HepG2 (cell line): ENCODE results near the gene MBD5. TPM values are rescaled to one million over a fixed set of nuclear protein-coding genes. Genes with fewer than 3 reads are reported as not detected.
A peak's percentile ranks its signal among the peaks of the same experiment; 100 is the strongest.

ENCODE experiments used
- ATAC-seq: fragments of 200-7000 bp; cut with Tn5 transposase; 3 replicates; pipeline ENCODE4 v1.9.1; 2020; ENCODE audit warnings: mild to moderate bottlenecking, moderate library complexity
- BruUV-seq: library from RNA; stranded (reverse); fragments of 400-500 nt; replicated peaks from 2 replicates; lab custom pipeline; 2021; lab: Mats Ljungman, UMichigan
- CTCF ChIA-PET: fragments of 300-600 bp; formaldehyde crosslinking; extraction: SDS; loops from one replicate; lab custom pipeline; 2021; ENCODE audit warnings: low total read pairs, inconsistent platforms, low intra/inter-chr PET ratio; lab: Yijun Ruan, JAX
- POLR2A ChIA-PET: fragments of 350-600 bp; sonication (Branson Sonifier 250); formaldehyde crosslinking; loops from one replicate; lab custom pipeline; 2020; ENCODE audit warnings: antibody characterized with exemption, inconsistent platforms; lab: Yijun Ruan, JAX
- DNase-seq: peaks from one replicate; pipeline ENCODE4 v3.0.0-alpha.2; 2015; ENCODE audit warnings: low spot score
- FAIRE-seq: peaks from 3 replicates; lab custom pipeline; 2011; peaks lifted over from hg19 to GRCh38; lab: Jason Lieb, UNC
- H2AFZ ChIP-seq: one replicate; pipeline ENCODE4 v1.6.1; 2011; ENCODE audit warnings: low read length, inconsistent platforms
- H3K27ac ChIP-seq: fragments of 300-600 bp; 3 replicates; pipeline ENCODE4 v1.8.0; 2011; ENCODE audit warnings: mixed run types, mild to moderate bottlenecking, mixed read lengths, low read length, inconsistent platforms; ENCODE audit not compliant: insufficient read depth; ENCODE audit errors: extremely low read length
- H3K27me3 ChIP-seq, 2 experiments: fragments of 200-600 bp in 1 of 2; 2 replicates in 1 of 2; 3 replicates in 1 of 2; pipeline versions ENCODE4 v1.6.0 to v1.8.0; 2011; ENCODE audit warnings: low read length in 2 of 2, mild to moderate bottlenecking in 2 of 2, moderate library complexity in 2 of 2, inconsistent platforms in 1 of 2; ENCODE audit not compliant: insufficient read depth in 2 of 2, control insufficient read depth in 1 of 2
- H3K36me3 ChIP-seq, 2 experiments: fragments of 200-600 bp in 1 of 2; replicated peaks in 1 of 2; 2 replicates in 1 of 2; 3 replicates in 1 of 2; pipeline versions ENCODE4 v1.5.1 to v1.8.0; 2011; ENCODE audit warnings: low read length in 2 of 2, inconsistent platforms in 1 of 2; ENCODE audit not compliant: insufficient read depth in 2 of 2, control insufficient read depth in 1 of 2
- H3K4me1 ChIP-seq: 2 replicates; pipeline ENCODE4 v1.5.1; 2012; ENCODE audit warnings: low read length, inconsistent platforms; ENCODE audit not compliant: insufficient read depth
- H3K4me2 ChIP-seq: 2 replicates; pipeline ENCODE4 v1.6.0; 2011; ENCODE audit warnings: low read depth, low read length, inconsistent platforms
- H3K4me3 ChIP-seq, 3 experiments: fragments of 200-600 bp in 1 of 3; sonication (generic), shearing (Covaris generic) in 1 of 3; replicated peaks in 1 of 3; 2 replicates each; pipeline ENCODE4 v1.5.1; 2011 to 2016; ENCODE audit warnings: low read length in 3 of 3, inconsistent platforms in 2 of 3, low read depth in 2 of 3, mild to moderate bottlenecking in 2 of 3, control low read depth in 1 of 3, mixed read lengths in 1 of 3; ENCODE audit not compliant: insufficient read depth in 1 of 3
- H3K79me2 ChIP-seq: one replicate; pipeline ENCODE4 v1.6.1; 2011; ENCODE audit warnings: low read length, inconsistent platforms; ENCODE audit not compliant: insufficient read depth
- H3K9ac ChIP-seq: 2 replicates; pipeline ENCODE4 v1.6.0; 2011; ENCODE audit warnings: mild to moderate bottlenecking, low read depth, low read length, inconsistent platforms; ENCODE audit not compliant: insufficient read depth
- H3K9me3 ChIP-seq: 2 replicates; pipeline ENCODE4 v1.5.1; 2012; ENCODE audit warnings: mild to moderate bottlenecking, low read length
- H4K20me1 ChIP-seq: 2 replicates; pipeline ENCODE4 v1.6.0; 2011; ENCODE audit warnings: inconsistent platforms, mild to moderate bottlenecking, low read length, moderate library complexity; ENCODE audit not compliant: insufficient read depth
- FOSL2 ChIP-seq: sonication (generic); formaldehyde crosslinking; IDR thresholded peaks from 2 replicates; pipeline ENCODE4 v1.4.0; 2020; ENCODE audit warnings: missing genetic modification reagents
- HOXA5 ChIP-seq: sonication (generic); formaldehyde crosslinking; IDR thresholded peaks from 2 replicates; pipeline ENCODE4 v1.4.0; 2020; ENCODE audit warnings: missing genetic modification reagents
- MAFF ChIP-seq: IDR thresholded peaks from 2 replicates; pipeline ENCODE4 v1.6.1; 2011; ENCODE audit warnings: low read depth, low read length, improper control_type of control experiment
- NFE2 ChIP-seq: sonication (generic); formaldehyde crosslinking; IDR thresholded peaks from 2 replicates; pipeline ENCODE4 v1.4.0; 2020; ENCODE audit warnings: missing genetic modification reagents
- NFE2L2 ChIP-seq: fragments of 150-350 bp; IDR thresholded peaks from 2 replicates; pipeline ENCODE4 v1.6.1; 2014; ENCODE audit warnings: low read length
- NR2F6 ChIP-seq, 2 experiments: IDR thresholded peaks; 2 replicates each; pipeline ENCODE4 v1.6.1; 2016; ENCODE audit warnings: antibody characterized with exemption in 1 of 2, mild to moderate bottlenecking in 1 of 2
- PLRG1 ChIP-seq: fragments of 450-650 bp; conservative IDR thresholded peaks from 2 replicates; pipeline ENCODE4 v1.6.1; 2016
- POGZ ChIP-seq: sonication (generic); formaldehyde crosslinking; IDR thresholded peaks from 2 replicates; pipeline ENCODE4 v1.4.0; 2020; ENCODE audit warnings: mild to moderate bottlenecking, missing genetic modification reagents
- SALL1 ChIP-seq: sonication (generic); formaldehyde crosslinking; IDR thresholded peaks from 2 replicates; pipeline ENCODE4 v1.8.0; 2022; ENCODE audit warnings: mild to moderate bottlenecking, missing genetic modification reagents
- ZEB1 ChIP-seq: IDR thresholded peaks from 2 replicates; pipeline ENCODE4 v1.6.1; 2012; ENCODE audit warnings: mild to moderate bottlenecking, low read depth, inconsistent platforms; ENCODE audit not compliant: insufficient replicate concordance
- ZNF282 ChIP-seq: fragments of 450-650 bp; IDR thresholded peaks from 2 replicates; pipeline ENCODE4 v1.6.1; 2018; ENCODE audit not compliant: partially characterized antibody
- ZNF550 ChIP-seq: sonication (generic); formaldehyde crosslinking; IDR thresholded peaks from 2 replicates; pipeline ENCODE4 v1.4.0; 2020; ENCODE audit warnings: mild to moderate bottlenecking, missing genetic modification reagents, borderline replicate concordance
- ZNF737 ChIP-seq: sonication (generic); formaldehyde crosslinking; IDR thresholded peaks from 2 replicates; pipeline ENCODE4 v1.5.0; 2020; ENCODE audit warnings: missing genetic modification reagents, mild to moderate bottlenecking, borderline replicate concordance
- WGBS: methylation state at CpG from one replicate; pipeline ENCODE4 v1.1.6; 2017; ENCODE audit warnings: low lambda C conversion rate; 5-methylcytosine and 5-hydroxymethylcytosine counted together
- in situ Hi-C: cut with HindIII; loops from 2 replicates; pipeline ENCODE4 v1.10.0; 2017; ENCODE audit warnings: low pct_unique_long_range_greater_than_20kb; ENCODE audit not compliant: extremely low pct_ligation_motif_present
- intact Hi-C: fragments of 100-400 bp; cut with micrococcal nuclease; formaldehyde crosslinking; loops from one replicate; pipeline ENCODE4 v1.10.0; 2022; ENCODE audit not compliant: unreplicated experiment
- polyA plus RNA-seq, 8 experiments: library from polyadenylated mRNA; depleted of rRNA in 3 of 8; stranded (reverse) in 7 of 8; unstranded in 1 of 8; fragments of >200 nt; fragmentation: Illumina TruSeq in 4 of 8; extraction: Trizol in 4 of 8; gene quantifications; 2 replicates each; pipeline versions ENCODE4 v1.2.1 to v1.2.3, GENCODE V29; 2011 to 2016; ENCODE audit warnings: low read depth in 4 of 8, missing spikeins in 1 of 8, mixed read lengths in 1 of 8; ENCODE audit not compliant: insufficient read depth in 1 of 8
- total RNA-seq, 5 experiments: library from RNA; depleted of rRNA; stranded (reverse); fragments of >200 nt; fragmentation: Illumina TruSeq; extraction: Trizol; gene quantifications; 2 replicates each; pipeline ENCODE4 v1.2.3, GENCODE V29; 2016; ENCODE audit warnings: low read depth in 1 of 5
- TF ChIP-seq, protein P1 (sequence below): sonication (generic); formaldehyde crosslinking; IDR thresholded peaks from 2 replicates; pipeline ENCODE4 v1.5.1; 2020; ENCODE audit warnings: mild to moderate bottlenecking, missing genetic modification reagents, moderate library complexity
- TF ChIP-seq, protein P2 (sequence below): sonication (generic); formaldehyde crosslinking; IDR thresholded peaks from 2 replicates; pipeline ENCODE4 v1.5.0; 2020; ENCODE audit warnings: mild to moderate bottlenecking, low read depth, missing genetic modification reagents, borderline replicate concordance
- TF ChIP-seq, protein P3 (sequence below): sonication (generic); formaldehyde crosslinking; IDR thresholded peaks from 2 replicates; pipeline ENCODE4 v1.4.0; 2020; ENCODE audit warnings: mild to moderate bottlenecking, missing genetic modification reagents

The MBD5 gene
- total and polyA plus RNA-seq, 2 of the 13 experiments (the other 11 are each of a cell fraction or from before 2014, with no cell fraction given): 13.5 to 26.4 TPM

DNA sequence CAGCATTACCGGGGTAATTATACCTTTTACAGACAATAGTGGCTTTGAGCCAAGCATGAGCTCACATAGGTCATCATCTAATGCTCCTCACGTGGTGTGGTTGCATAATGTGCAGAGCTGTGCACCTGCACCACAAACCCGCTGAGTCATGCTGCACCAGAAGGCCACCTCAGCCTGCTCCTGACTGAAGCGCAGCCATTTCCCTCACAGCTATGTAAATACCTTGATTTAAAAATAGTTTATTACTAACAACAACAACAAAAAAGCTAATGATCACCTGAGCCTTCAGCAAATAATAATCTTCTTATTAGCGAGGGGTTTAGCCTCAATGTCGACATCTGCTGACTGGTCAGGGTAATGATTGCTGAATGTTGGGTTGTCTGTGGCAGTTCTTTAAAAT, 238.8 kb downstream of the MBD5 start:
- in situ Hi-C loops: no loop called here
- no peak overlapping the region for H3K4me3 ChIP-seq
- H3K36me3 ChIP-seq: no peaks in the 10 kb centered on the region
- H3K9me3 ChIP-seq: peaks cover 19% of the 10 kb centered on the region
- TF ChIP-seq SALL1 (CRISPR knock-in tag) (no peak), ZNF550 (CRISPR knock-in tag) (no peak), NFE2L2 (peak; percentile 82), PLRG1 (no peak), MAFF (peak; percentile 9; the same call in 1 of the 2 replicates), HOXA5 (no peak), NFE2 (CRISPR knock-in tag) (peak; percentile 28; the same call in 1 of the 2 replicates), ZNF737 (CRISPR knock-in tag) (no peak), FOSL2 (0 out of 2 replicates have a peak, but pooled peaks have one; percentile 14), NR2F6 (IDR thresholded peaks at IDR 0.05) (no peak), NR2F6 (CRISPR knock-in tag; IDR thresholded peaks at IDR 0.05) (no peak), ZEB1 (no peak), ZNF282 (no peak), POGZ (peak; percentile 32; the same call in 1 of the 2 replicates)
- TF ChIP-seq, protein P1, sequence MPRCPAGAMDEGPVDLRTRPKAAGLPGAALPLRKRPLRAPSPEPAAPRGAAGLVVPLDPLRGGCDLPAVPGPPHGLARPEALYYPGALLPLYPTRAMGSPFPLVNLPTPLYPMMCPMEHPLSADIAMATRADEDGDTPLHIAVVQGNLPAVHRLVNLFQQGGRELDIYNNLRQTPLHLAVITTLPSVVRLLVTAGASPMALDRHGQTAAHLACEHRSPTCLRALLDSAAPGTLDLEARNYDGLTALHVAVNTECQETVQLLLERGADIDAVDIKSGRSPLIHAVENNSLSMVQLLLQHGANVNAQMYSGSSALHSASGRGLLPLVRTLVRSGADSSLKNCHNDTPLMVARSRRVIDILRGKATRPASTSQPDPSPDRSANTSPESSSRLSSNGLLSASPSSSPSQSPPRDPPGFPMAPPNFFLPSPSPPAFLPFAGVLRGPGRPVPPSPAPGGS (CRISPR knock-in tag): no peak
- TF ChIP-seq, protein P2, sequence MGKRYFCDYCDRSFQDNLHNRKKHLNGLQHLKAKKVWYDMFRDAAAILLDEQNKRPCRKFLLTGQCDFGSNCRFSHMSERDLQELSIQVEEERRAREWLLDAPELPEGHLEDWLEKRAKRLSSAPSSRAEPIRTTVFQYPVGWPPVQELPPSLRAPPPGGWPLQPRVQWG: no peak
- TF ChIP-seq, protein P3, sequence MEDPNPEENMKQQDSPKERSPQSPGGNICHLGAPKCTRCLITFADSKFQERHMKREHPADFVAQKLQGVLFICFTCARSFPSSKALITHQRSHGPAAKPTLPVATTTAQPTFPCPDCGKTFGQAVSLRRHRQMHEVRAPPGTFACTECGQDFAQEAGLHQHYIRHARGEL (CRISPR knock-in tag): peak; percentile 79; the same call in 1 of the 2 replicates
- no peak for ATAC-seq
- H2AFZ ChIP-seq: no peak overlapping the region
- no peaks in the 10 kb centered on the region for H3K27me3 ChIP-seq
- BruUV-seq: no TSS peak
- ChIA-PET CTCF (no interaction called here), POLR2A (no interaction called here)
- DNase-seq: no peak
- no peaks in the 10 kb centered on the region for H3K79me2 ChIP-seq
- FAIRE-seq: no peak
- no peak overlapping the region for H3K4me2 ChIP-seq
- no peak overlapping the region for H3K27ac ChIP-seq
- H3K9ac ChIP-seq: no peak overlapping the region
- WGBS: 86% methylated on average over 6 of the region's 6 CpGs
- intact Hi-C loops: no loop called here
- H4K20me1 ChIP-seq: no peaks in the 10 kb centered on the region
- H3K4me1 ChIP-seq: no peaks in the 10 kb centered on the region
